Kidney (tissue), 14 donors: Measurements from ENCODE around the gene RASAL2. TPM values are rescaled to one million over a fixed set of nuclear protein-coding genes. Genes with fewer than 3 reads are reported as not detected.

Experiments
- DNase-seq, 5 donors: peaks; one replicate each; pipeline ENCODE4 v3.0.0-alpha.2; 2013 to 2020
- FAIRE-seq: peaks from 2 replicates; lab custom pipeline; 2012; peaks lifted over from hg19 to GRCh38; lab: Jason Lieb, UNC
- H3K27ac ChIP-seq, 2 donors: one replicate each; pipeline ENCODE4 v1.7.0; 2013; ENCODE audit warnings: low read depth in 2 of 2, low read length in 2 of 2, inconsistent platforms in 1 of 2
- H3K27me3 ChIP-seq: one replicate; pipeline ENCODE4 v1.7.1; 2013; ENCODE audit warnings: low read length, inconsistent platforms; ENCODE audit not compliant: control insufficient read depth, insufficient read depth
- H3K36me3 ChIP-seq, 3 donors: one replicate each; pipeline versions ENCODE4 v1.7.0 to v1.7.1; 2013; ENCODE audit warnings: low read length in 3 of 3, control low read depth in 1 of 3, inconsistent platforms in 1 of 3; ENCODE audit not compliant: insufficient read depth in 3 of 3, control insufficient read depth in 2 of 3
- H3K4me1 ChIP-seq, 3 donors: one replicate each; pipeline versions ENCODE4 v1.7.0 to v1.7.1; 2013; ENCODE audit warnings: low read length in 3 of 3, inconsistent platforms in 1 of 3, low read depth in 1 of 3; ENCODE audit not compliant: control insufficient read depth in 2 of 3, insufficient read depth in 2 of 3
- H3K4me3 ChIP-seq, 3 donors: one replicate each; pipeline versions ENCODE4 v1.7.0 to v1.8.1; 2013; ENCODE audit warnings: low read length in 3 of 3, control low read depth in 1 of 3, inconsistent platforms in 1 of 3
- H3K9ac ChIP-seq, 3 donors: one replicate each; pipeline versions ENCODE4 v1.7.0 to v1.7.1; 2013; ENCODE audit warnings: low read length in 3 of 3, control low read depth in 1 of 3, inconsistent platforms in 1 of 3
- H3K9me3 ChIP-seq, 3 donors: one replicate each; pipeline versions ENCODE4 v1.7.0 to v1.7.1; 2013; ENCODE audit warnings: low read length in 3 of 3, control low read depth in 1 of 3, inconsistent platforms in 1 of 3; ENCODE audit not compliant: control insufficient read depth in 2 of 3, insufficient read depth in 1 of 3
- intact Hi-C: fragments of 100-400 bp; cut with DNase I; formaldehyde crosslinking; loops from one replicate; pipeline ENCODE4 v1.11.1; 2022
- polyA plus RNA-seq: library from polyadenylated mRNA; stranded (reverse); fragments of 350-450 nt; fragmentation: Illumina TruSeq; extraction: RNeasy Lipid Tissue Mini Kit (QIAGEN cat#74804); gene quantifications from one replicate; pipeline ENCODE4 v1.2.3, GENCODE V29; 2014; ENCODE audit warnings: low read depth, low replicate concordance; ENCODE audit not compliant: insufficient read depth
- total RNA-seq: library from RNA; stranded (reverse); fragmentation: NEBNext Ultra II Directional; extraction: Animal tissue kit (Norgen Biotek cat#: 25700); gene quantifications from one replicate; pipeline ENCODE4 v1.2.1, GENCODE V29; 2021
- TF ChIP-seq, protein P1 (sequence below): IDR thresholded peaks from 3 replicates; pipeline ENCODE4 v1.5.1; 2012; ENCODE audit warnings: mild to moderate bottlenecking, moderate library complexity, borderline replicate concordance; ENCODE audit not compliant: insufficient read depth; ENCODE audit errors: extremely low read depth
- donor health status: control.
- donor health status: control.
- donor health status: control.
- donor health status: control.
- donor health status: control.
- donor health status: DM: yes; HTN: yes; CAD: no.
- donor health status: Normal renal cell carcinoma (clear cell type).

Gene RASAL2
- total and polyA plus RNA-seq, 2 donors from 2014 or later = 2.2 to 26.5 TPM

DNA sequence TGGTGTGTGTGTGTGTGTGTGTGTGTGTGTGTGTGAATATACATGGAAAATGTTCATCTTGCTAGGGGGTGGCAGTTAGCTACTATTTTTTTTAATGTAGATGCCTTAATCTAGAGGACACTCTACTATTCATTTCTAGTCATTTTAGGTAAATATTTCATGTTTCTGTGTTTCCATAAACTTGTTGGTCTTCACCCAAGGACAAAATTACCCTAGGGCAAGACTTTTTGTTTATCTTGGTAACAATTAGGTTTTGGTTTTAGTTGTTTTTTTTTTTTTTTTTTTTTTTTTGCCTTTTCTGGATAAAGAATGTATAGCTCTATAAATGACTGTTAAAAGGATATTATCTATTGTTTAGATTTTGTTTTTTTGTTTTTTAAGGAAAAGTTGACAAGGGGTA is 370.7 kb downstream of the RASAL2 start:
- TF ChIP-seq, protein P1, sequence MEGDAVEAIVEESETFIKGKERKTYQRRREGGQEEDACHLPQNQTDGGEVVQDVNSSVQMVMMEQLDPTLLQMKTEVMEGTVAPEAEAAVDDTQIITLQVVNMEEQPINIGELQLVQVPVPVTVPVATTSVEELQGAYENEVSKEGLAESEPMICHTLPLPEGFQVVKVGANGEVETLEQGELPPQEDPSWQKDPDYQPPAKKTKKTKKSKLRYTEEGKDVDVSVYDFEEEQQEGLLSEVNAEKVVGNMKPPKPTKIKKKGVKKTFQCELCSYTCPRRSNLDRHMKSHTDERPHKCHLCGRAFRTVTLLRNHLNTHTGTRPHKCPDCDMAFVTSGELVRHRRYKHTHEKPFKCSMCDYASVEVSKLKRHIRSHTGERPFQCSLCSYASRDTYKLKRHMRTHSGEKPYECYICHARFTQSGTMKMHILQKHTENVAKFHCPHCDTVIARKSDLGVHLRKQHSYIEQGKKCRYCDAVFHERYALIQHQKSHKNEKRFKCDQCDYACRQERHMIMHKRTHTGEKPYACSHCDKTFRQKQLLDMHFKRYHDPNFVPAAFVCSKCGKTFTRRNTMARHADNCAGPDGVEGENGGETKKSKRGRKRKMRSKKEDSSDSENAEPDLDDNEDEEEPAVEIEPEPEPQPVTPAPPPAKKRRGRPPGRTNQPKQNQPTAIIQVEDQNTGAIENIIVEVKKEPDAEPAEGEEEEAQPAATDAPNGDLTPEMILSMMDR = no peak
- H3K4me3 ChIP-seq = no peak overlapping the region
- H3K36me3 ChIP-seq = peaks cover 2 to 12% (median 10%) of the 10 kb centered on the region in 3 donors
- intact Hi-C loops = no loop called here
- DNase-seq (no peak), FAIRE-seq (peak; percentile 37)
- no peaks in the 10 kb centered on the region for H3K4me1 ChIP-seq
- H3K9ac ChIP-seq = no peak overlapping the region
- H3K27me3 ChIP-seq = no peaks in the 10 kb centered on the region
- no peaks in the 10 kb centered on the region for H3K9me3 ChIP-seq
- H3K27ac ChIP-seq = no peak overlapping the region

DNA sequence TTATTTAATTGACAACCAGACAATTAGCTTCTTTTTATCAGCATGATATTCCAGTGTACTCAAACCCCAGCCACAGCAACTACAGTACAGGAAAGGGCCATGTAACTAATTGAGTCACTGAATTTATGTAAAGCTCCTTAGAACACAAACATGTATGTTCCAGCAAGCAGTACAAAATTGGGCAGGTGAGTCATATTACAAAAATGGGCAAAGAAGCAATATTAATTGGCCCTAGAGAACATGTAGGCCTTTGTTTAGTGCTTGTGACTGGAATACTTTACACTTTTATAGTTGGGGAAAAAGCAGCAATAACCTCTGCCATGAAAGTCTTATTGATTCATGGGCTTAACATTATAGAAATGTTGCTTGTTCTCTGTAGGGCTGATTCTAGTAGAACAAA is 371.1 kb downstream of the RASAL2 start:
- intact Hi-C loops = no loop called here
- FAIRE-seq = no peak

DNA sequence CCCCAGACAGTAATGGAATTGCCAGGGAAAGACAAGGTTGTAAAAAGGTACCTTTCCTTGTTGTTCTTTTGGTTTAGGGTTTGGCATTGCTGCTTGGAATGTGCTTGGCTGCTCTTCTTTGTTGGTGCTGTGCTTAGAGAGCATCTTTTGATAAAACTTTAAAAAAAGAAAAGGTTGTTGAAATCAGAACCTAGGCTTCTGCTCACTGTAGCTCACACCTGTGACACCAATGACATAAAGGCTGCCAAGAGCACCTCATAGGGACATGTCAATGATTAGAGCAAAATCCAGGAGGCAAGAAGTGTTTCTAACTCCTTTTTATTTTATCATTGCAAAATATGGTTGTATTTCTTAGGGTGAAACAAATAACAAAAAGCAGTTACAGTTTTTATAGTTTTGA is 373.9 kb downstream of the RASAL2 start:
- peaks cover 0 to 3% (median 3%) of the 10 kb centered on the region in 3 donors for H3K4me1 ChIP-seq
- H3K9me3 ChIP-seq = no peaks in the 10 kb centered on the region
- H3K27me3 ChIP-seq = no peaks in the 10 kb centered on the region
- TF ChIP-seq, protein P1 = no peak
- no peak for DNase-seq
- no peak overlapping the region for H3K27ac ChIP-seq
- H3K4me3 ChIP-seq = no peak overlapping the region
- intact Hi-C loops = no loop called here
- peaks cover 2 to 12% (median 10%) of the 10 kb centered on the region in 3 donors for H3K36me3 ChIP-seq
- no peak overlapping the region for H3K9ac ChIP-seq
- no peak for FAIRE-seq

More for the DNA sequence above, 371.1 kb downstream of the RASAL2 start:
- H3K9ac ChIP-seq = no peak overlapping the region
- DNase-seq = no peak
- H3K27me3 ChIP-seq = no peaks in the 10 kb centered on the region
- no peaks in the 10 kb centered on the region for H3K9me3 ChIP-seq
- H3K36me3 ChIP-seq = peaks cover 2 to 12% (median 10%) of the 10 kb centered on the region in 3 donors
- no peaks in the 10 kb centered on the region for H3K4me1 ChIP-seq
- H3K27ac ChIP-seq = no peak overlapping the region
- TF ChIP-seq, protein P1 = no peak
- H3K4me3 ChIP-seq = no peak overlapping the region
